ENCODE results near the gene NCK2. TPM values are rescaled to one million over a fixed set of nuclear protein-coding genes. Genes with fewer than 3 reads are reported as not detected.

The NCK2 gene
- total and polyA plus RNA-seq, 2 of the 4 experiments (the other 2 are of a cell fraction) = 15.8 to 22.2 TPM

DNA sequence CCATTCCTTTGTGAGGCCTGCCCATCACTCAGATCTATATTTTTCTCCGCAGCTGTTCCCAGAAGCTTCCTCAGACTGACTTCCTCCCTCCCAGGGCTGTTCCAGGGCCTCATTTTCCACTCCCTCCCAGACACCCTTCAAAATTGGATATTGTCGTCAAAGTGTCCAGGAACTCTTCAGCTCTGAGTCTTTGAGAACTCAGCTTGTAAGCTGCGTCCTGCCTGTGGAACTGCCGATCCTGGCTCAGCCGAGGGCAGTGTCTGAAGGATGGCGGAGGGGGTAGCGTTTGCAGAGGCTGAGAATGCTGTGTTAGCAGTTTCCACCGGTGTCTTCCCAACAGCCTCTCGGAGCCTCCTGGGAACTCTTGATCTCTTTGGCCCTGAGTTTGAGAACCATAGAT lies 27.1 kb downstream of the NCK2 start:
- no peak overlapping the region for H4K91ac ChIP-seq (ENCODE audit: insufficient read depth, low read depth, low read length)
- peaks cover 4% of the 10 kb centered on the region for H3K36me3 ChIP-seq (ENCODE audit: control insufficient read depth, insufficient read depth, low read length)
- H4K8ac ChIP-seq (ENCODE audit: low read depth in 2 of 2, low read length in 2 of 2) = no peak overlapping the region
- in situ Hi-C loops (cut with MboI; ENCODE audit: low sequenced_read_pairs) (no loop called here), intact Hi-C loops (cut with micrococcal nuclease) (no loop called here), dilution Hi-C loops (cut with HindIII; ENCODE audit: low sequenced_read_pairs, unreplicated experiment) (no loop called here)
- no peak overlapping the region for H3K56ac ChIP-seq (ENCODE audit: extremely low read depth, insufficient read depth, low read length)
- H3K4ac ChIP-seq (ENCODE audit: low read depth, low read length) = no peak overlapping the region
- H3K79me1 ChIP-seq (ENCODE audit: low read depth in 1 of 2, low read length in 2 of 2) = peaks cover 23 to 83% of the 10 kb centered on the region in 2 experiments
- no peaks in the 10 kb centered on the region for H3K27me3 ChIP-seq (ENCODE audit: control insufficient read depth, insufficient read depth, low read length)
- H2BK20ac ChIP-seq (ENCODE audit: low read depth, low read length) = no peak overlapping the region
- H3K4me1 ChIP-seq (ENCODE audit: control insufficient read depth, insufficient read depth, low read length) = peaks cover 4% of the 10 kb centered on the region; the same call in 1 of the 2 replicates
- ChIA-PET POLR2A (ENCODE audit: unreplicated experiment) (no interaction called here), CTCF (interaction anchor here (0.7 kb wide), 1 partner anchor 12 kb away, joined by 3 read pairs; no protein-coding TSS in a partner anchor)
- no peak overlapping the region for H4K5ac ChIP-seq (ENCODE audit: low read depth, low read length)
- H2BK5ac ChIP-seq (ENCODE audit: low read depth, low read length, poor library complexity, severe bottlenecking) = no peak overlapping the region
- H3K4me2 ChIP-seq (ENCODE audit: low read depth, low read length) = peak overlapping the region; percentile 23; the same call in 1 of the 2 replicates
- H3K9me1 ChIP-seq (ENCODE audit: insufficient read depth, low read length) = peaks cover 14% of the 10 kb centered on the region
- no peaks in the 10 kb centered on the region for H3K9me3 ChIP-seq (ENCODE audit: control insufficient read depth, insufficient read depth, low read length)
- H3K23ac ChIP-seq (ENCODE audit: low read depth, low read length) = no peak overlapping the region
- no peak overlapping the region for H2AK5ac ChIP-seq (ENCODE audit: low read depth, low read length)
- no TSS peak for BruUV-seq (replicated peaks)
- ATAC-seq (ENCODE audit: low read depth) (peak; percentile 49), DNase-seq (no peak)
- no peak overlapping the region for H3K27ac ChIP-seq (ENCODE audit: insufficient read depth, low read length)
- TF ChIP-seq FOS (IDR thresholded peaks at IDR 0.05; ENCODE audit: low read depth, low read length) (no peak), MAFK (IDR thresholded peaks at IDR 0.05; ENCODE audit: low read depth, low read length) (peak; percentile 61)
- H4K20me1 ChIP-seq (ENCODE audit: insufficient read depth, low read length) = peaks cover 53% of the 10 kb centered on the region
- 80% methylated on average over 1 of the region's 9 CpGs; no CpG with 5 or more reads in 1 of the 2 experiments for WGBS, 2 experiments (ENCODE audit: extremely low coverage in 2 of 2, insufficient read length in 1 of 2)
- no peak overlapping the region for H3K4me3 ChIP-seq (ENCODE audit: insufficient read depth, low read depth, low read length)
- no peak overlapping the region for H3K14ac ChIP-seq (replicated peaks; ENCODE audit: low read depth, low read length)
- H2AK9ac ChIP-seq (replicated peaks; ENCODE audit: low read depth, low read length, poor library complexity) = no peak overlapping the region
- H3K9ac ChIP-seq (ENCODE audit: low read depth, low read length) = no peak overlapping the region
- H3K18ac ChIP-seq (ENCODE audit: low read depth, low read length) = no peak overlapping the region
- no peak overlapping the region for H2BK120ac ChIP-seq (ENCODE audit: low read depth, low read length)
- no peak overlapping the region for H2BK15ac ChIP-seq (ENCODE audit: low read depth, low read length)
- H2AFZ ChIP-seq (replicated peaks; ENCODE audit: low read length, poor library complexity) = no peak overlapping the region

Measured in IMR-90 (cell line).